Measurements from ENCODE around the gene CFAP99. TPM values are rescaled to one million over a fixed set of nuclear protein-coding genes. Genes with fewer than 3 reads are reported as not detected.

Gene CFAP99
- total RNA-seq, 1 experiment from 2014 or later: 0.16 TPM

DNA sequence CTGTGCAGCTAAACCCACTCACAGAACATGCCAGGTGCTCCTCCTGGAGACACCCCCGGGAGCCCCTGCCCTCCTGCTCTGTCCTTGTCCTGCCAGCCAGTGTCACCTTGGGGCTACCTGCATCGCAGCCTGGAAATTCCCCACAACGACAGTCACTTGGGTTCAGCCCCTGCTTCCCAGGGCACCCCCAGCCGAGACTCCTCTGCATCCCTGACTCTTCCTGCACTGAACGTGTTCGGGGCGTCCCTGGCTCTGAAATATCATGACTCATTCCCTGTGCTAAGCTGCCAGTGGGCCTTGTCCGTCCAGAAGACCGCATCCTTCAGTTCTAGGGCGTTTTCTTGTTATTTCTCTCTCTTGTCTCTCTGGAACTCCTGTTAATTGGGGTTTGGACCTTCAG is 5.8 kb downstream of the CFAP99 start:
- H3K36me3 Mint-ChIP-seq (ENCODE audit: insufficient read depth, unreplicated experiment): no peaks in the 10 kb centered on the region
- ChIA-PET CTCF (no interaction called here), POLR2A (no interaction called here)
- H3K4me1 Mint-ChIP-seq (ENCODE audit: insufficient read depth, unreplicated experiment): peaks cover 16% of the 10 kb centered on the region
- BruUV-seq (replicated peaks): no TSS peak
- peaks cover 49% of the 10 kb centered on the region for H3K27me3 Mint-ChIP-seq (ENCODE audit: insufficient read depth, unreplicated experiment)
- peak; percentile 30 for DNase-seq (ENCODE audit: unreplicated experiment)
- no peak overlapping the region for H3K27ac Mint-ChIP-seq (ENCODE audit: low read depth, unreplicated experiment)
- intact Hi-C loops (cut with micrococcal nuclease): no loop called here
- H3K9me3 Mint-ChIP-seq (ENCODE audit: unreplicated experiment): no peaks in the 10 kb centered on the region
- H3K4me3 Mint-ChIP-seq (ENCODE audit: unreplicated experiment): no peak overlapping the region
- TF ChIP-seq, protein P1, sequence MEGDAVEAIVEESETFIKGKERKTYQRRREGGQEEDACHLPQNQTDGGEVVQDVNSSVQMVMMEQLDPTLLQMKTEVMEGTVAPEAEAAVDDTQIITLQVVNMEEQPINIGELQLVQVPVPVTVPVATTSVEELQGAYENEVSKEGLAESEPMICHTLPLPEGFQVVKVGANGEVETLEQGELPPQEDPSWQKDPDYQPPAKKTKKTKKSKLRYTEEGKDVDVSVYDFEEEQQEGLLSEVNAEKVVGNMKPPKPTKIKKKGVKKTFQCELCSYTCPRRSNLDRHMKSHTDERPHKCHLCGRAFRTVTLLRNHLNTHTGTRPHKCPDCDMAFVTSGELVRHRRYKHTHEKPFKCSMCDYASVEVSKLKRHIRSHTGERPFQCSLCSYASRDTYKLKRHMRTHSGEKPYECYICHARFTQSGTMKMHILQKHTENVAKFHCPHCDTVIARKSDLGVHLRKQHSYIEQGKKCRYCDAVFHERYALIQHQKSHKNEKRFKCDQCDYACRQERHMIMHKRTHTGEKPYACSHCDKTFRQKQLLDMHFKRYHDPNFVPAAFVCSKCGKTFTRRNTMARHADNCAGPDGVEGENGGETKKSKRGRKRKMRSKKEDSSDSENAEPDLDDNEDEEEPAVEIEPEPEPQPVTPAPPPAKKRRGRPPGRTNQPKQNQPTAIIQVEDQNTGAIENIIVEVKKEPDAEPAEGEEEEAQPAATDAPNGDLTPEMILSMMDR (IDR thresholded peaks at IDR 0.05; ENCODE audit: unreplicated experiment): no peak

DNA sequence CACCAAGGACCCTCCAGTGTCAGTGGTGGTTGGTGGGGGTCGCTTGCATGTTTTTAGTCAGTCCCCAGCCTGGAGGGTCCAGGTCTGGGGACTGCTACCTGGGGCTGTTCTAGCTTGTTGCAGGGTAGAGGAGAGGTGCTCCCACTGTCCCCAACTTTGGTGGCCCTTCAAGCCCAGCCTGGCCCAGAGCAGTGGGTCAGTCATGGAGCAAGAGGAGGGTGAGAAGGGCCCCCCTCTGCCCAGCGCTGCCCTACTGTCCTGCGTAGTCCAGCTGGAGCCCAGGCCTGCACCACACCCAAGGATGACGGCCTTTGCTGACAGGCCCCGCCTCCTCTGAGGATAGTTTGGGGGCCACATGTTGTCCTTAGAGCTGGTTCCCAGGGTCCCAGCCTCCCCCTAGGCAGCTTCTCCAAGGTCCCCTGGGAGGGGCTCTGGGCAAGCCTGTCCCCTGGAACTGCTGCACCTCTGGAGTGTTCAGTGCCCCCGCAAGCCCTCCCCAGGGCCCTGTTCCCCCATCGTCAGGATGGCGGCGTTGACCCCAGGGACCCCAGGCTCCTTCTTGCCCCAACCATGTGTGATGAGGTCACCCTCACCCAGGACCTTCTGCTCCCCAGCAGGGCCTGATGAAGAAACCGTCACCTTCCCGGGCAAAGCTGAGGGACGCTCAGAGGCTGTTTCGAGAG is 6.8 kb downstream of the CFAP99 start:
- H3K4me1 Mint-ChIP-seq (ENCODE audit: insufficient read depth, unreplicated experiment): peaks cover 8% of the 10 kb centered on the region
- ChIA-PET CTCF (no interaction called here), POLR2A (no interaction called here)
- BruUV-seq (replicated peaks): no TSS peak
- intact Hi-C loops (cut with micrococcal nuclease): no loop called here
- peaks cover 39% of the 10 kb centered on the region for H3K27me3 Mint-ChIP-seq (ENCODE audit: insufficient read depth, unreplicated experiment)
- TF ChIP-seq, protein P1 (IDR thresholded peaks at IDR 0.05; ENCODE audit: unreplicated experiment): no peak
- no peaks in the 10 kb centered on the region for H3K9me3 Mint-ChIP-seq (ENCODE audit: unreplicated experiment)
- no peak for DNase-seq (ENCODE audit: unreplicated experiment)
- no peak overlapping the region for H3K4me3 Mint-ChIP-seq (ENCODE audit: unreplicated experiment)
- H3K27ac Mint-ChIP-seq (ENCODE audit: low read depth, unreplicated experiment): no peak overlapping the region
- no peaks in the 10 kb centered on the region for H3K36me3 Mint-ChIP-seq (ENCODE audit: insufficient read depth, unreplicated experiment)

DNA sequence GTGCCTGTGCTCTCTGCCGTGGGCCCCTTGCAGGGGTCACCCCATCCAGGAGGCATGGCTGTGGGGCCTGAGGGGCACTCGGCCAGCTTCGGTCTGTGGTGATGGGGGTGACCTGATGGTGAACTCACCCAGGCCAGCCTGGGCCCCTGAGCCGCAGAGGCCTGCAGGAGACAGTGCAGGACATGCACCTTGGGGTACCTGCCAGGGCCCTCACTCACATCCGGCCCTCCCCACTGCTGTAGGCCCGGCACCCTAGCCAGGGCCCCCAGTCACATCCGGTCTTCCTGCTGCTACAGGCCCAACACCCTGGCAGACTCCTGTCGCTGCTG is 7.3 kb downstream of the CFAP99 start:
- Mint-ChIP-seq H3K4me1 (ENCODE audit: insufficient read depth, unreplicated experiment) (peaks cover 8% of the 10 kb centered on the region), H3K9me3 (ENCODE audit: unreplicated experiment) (no peaks in the 10 kb centered on the region), H3K4me3 (ENCODE audit: unreplicated experiment) (no peak overlapping the region), H3K27me3 (ENCODE audit: insufficient read depth, unreplicated experiment) (peaks cover 34% of the 10 kb centered on the region), H3K36me3 (ENCODE audit: insufficient read depth, unreplicated experiment) (no peaks in the 10 kb centered on the region), H3K27ac (ENCODE audit: low read depth, unreplicated experiment) (no peak overlapping the region)
- no TSS peak for BruUV-seq (replicated peaks)
- ChIA-PET CTCF (interaction anchor here (1.3 kb wide), 1 partner anchor 12 kb away, joined by 3 read pairs; no protein-coding TSS in a partner anchor), POLR2A (no interaction called here)
- TF ChIP-seq, protein P1 (IDR thresholded peaks at IDR 0.05; ENCODE audit: unreplicated experiment): no peak
- intact Hi-C loops (cut with micrococcal nuclease): no loop called here
- DNase-seq (ENCODE audit: unreplicated experiment): no peak

DNA sequence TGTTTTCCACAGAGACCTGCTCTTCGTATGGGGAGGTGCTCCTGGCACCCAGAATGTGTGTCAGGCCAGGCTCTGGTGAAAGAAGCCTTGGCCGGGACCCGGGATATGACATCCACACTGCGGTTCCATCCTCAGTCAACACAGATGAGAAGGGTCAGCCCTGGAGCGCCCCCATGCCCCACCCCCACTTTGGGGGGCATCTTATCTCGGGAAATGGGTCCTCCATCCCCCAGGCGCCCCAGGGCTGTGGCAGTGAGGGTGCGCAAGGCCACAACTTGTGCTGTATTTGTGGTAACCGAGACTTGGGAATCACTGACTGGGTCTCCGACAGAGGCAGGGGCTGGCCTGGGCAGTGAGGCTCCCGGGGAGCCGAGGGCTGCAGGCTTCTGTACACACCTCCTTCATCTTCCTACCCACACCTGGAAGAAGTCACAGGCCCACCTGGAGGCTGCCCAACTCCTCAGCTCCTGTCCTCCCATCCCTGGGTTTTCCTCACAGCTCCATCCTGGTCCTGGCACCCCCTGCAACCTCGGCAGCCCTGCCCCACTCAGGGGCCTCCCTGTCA is 8.0 kb downstream of the CFAP99 start:
- ChIA-PET CTCF (interaction anchor here (1.3 kb wide), 1 partner anchor 13 kb away, joined by 3 read pairs; no protein-coding TSS in a partner anchor), POLR2A (no interaction called here)
- TF ChIP-seq, protein P1 (IDR thresholded peaks at IDR 0.05; ENCODE audit: unreplicated experiment): no peak
- Mint-ChIP-seq H3K4me3 (ENCODE audit: unreplicated experiment) (no peak overlapping the region), H3K9me3 (ENCODE audit: unreplicated experiment) (no peaks in the 10 kb centered on the region), H3K27me3 (ENCODE audit: insufficient read depth, unreplicated experiment) (peaks cover 27% of the 10 kb centered on the region), H3K36me3 (ENCODE audit: insufficient read depth, unreplicated experiment) (no peaks in the 10 kb centered on the region), H3K4me1 (ENCODE audit: insufficient read depth, unreplicated experiment) (peaks cover 8% of the 10 kb centered on the region), H3K27ac (ENCODE audit: low read depth, unreplicated experiment) (no peak overlapping the region)
- intact Hi-C loops (cut with micrococcal nuclease): no loop called here
- no TSS peak for BruUV-seq (replicated peaks)
- no peak for DNase-seq (ENCODE audit: unreplicated experiment)

Data from MCF 10A (cell line).